Islet of Langerhans (tissue), 1 donor: ENCODE measurements around the gene AGRN.
"Not testable (repeated sequence)": the region's sequence is repeated elsewhere in the genome, so short reads cannot be mapped to it uniquely, and the experiment has no call there.

Source experiments
- FAIRE-seq: peaks from one replicate; lab custom pipeline; 2011; peaks lifted over from hg19 to GRCh38; lab: Jason Lieb, UNC

AGRN gene

DNA sequence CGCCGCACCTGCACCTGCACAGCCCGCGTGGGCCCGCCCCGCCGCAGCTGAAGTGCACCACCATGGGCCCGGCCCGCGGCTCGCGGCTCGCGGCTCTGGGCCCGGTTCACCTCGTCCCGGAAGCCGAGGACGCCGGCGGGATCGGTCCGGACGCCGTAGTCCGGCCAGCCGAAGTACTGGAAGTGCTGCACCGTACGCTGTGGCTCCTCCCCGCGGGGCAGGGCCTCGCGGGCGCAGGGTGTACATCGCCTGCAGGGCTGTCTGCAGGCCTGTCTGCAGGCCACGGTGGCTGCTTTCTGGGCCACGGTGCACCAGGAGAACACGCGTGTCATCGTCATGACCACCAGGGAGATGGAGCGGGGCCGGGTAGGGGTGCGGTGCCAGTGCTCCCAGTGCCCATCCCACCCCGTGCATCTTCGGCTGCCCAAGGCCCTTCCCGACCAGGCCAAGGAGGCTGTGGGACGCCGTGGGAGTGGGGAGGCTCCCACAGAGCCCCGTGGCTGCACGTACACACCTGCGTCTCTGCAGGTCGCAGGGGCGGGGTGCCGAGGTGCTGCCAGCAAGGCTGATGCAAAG is 47.5 kb downstream of the AGRN start:
- no peak for FAIRE-seq

DNA sequence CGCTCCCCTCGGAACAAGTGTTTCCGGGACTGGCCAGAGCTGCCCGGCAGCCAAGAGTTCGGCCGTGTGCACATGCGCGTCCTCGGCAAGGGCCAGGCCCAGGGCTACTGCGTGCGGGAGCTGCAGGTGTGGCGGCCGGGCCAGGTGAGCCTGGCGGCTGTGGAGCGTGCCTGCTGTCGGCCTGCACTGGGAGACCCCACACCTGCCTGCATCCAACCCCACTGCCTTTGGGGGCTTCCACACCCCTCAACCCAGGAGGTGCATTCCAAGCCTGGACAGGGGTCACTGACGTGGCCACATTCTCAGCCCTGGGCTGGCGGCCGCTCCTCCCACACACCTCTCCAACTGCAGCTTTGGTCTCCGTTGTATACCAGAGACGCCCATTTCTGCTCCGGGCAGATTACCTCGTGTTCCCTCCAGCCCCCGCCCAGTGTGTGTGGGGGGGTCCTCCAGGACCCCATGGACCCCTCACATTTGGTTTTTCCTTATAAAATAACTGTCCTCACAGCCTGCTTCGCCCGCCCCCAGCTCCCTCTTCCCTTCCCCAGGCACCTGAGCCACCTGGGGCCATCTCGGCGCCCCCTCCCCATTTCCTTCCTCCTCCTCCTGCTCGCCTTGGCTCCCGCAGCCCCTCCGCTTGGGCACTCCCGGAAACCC is 48.1 kb downstream of the AGRN start:
- FAIRE-seq: no peak

DNA sequence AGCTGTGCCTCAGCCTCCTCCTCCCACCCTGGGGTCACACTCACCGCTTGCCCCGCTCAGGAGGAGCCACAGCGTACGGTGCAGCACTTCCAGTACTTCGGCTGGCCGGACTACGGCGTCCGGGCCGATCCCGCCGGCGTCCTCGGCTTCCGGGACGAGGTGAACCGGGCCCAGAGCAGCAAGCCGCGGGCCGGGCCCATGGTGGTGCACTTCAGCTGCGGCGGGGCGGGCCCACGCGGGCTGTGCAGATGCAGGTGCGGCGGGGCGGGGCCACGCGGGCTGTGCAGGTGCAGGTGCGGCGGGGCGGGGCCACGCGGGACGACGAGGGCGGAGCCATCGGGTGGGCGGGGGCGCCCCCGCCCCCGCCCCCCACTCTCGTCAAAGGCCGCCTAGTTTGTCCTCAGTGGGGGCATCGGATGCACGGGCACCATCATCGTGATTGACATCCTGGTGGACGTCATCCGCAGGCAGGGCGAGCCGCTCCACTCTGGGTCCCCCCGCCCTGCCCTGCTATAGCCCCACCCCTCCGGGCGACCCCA is 48.7 kb downstream of the AGRN start:
- FAIRE-seq: no peak

DNA sequence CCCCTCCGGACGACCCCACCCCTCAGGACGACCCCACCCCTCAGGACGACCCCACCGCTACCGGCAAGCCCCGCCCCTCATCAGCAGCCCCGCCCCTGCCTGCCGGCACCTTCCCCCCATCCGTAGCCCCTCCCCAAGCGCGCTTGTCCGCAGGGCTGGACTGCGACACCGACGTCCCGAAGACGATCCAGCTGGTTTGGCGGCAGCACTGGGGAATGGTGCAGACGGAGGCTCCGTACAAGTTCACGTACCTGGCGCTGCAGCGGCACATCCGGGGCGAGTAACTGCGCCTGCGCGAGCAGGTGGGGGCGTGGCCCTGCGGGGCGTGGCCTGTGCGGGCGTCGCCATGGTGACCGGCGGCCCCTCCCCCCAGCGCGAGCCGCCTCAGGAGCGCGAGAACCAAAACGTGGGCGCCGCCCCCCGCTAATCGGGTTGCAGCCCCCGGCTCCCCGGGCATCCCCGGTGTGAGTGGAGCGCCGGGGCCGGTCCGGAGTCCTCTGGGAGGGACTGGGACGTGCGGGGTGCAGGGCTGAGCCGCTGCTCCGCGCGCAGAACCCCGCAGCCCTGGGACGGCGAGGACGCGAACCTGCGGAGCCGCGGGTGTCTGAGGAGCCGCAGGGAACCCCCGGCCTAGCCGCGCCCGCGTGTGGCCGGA is 49.3 kb downstream of the AGRN start:
- FAIRE-seq: no peak

DNA sequence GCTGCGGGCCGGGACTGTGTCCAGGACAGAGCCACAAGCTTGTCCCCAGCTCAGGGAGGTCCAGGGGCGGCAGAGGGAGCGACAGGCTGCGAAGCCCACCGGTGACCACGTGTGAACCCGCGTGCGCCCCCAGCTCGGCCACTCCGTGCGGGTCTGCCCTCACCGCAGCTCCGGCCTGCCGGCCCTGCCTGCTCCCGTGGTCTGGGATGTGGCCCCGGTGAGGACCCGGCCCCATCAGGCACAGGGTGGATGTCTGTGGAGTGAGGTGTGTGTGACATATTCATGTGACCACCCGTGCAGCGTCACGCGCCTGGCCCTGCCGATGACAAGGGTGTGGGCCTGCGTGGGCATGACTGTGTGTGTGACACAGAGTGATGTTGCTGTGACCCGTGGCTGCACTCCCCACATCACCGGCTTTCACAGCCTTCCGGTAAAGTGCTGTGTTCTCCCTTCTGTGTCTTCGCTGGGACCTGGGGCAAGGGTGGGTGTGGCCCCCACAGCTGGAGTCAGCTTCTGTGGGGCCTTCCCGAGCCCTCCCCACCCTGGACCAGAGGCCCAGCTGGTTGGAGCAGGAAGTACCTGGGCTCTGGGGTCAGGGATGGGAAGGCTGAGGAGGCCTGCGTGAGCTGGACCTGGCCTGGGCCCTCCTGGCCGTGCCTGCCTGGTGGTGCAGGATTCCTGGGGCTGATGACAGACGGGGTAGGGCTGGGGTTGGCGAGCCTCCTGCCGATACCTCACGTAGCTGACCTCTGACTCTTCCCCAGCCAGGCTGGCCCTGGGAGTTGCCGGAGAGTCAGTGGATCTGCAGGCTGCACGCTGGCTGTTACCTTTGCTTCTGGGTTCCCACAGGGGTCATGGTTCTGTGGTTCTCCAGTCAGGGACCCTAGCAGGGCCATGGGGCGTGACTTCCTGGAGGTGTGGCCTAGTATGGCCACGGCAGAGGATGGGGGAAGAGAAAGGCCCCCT is 50.1 kb downstream of the AGRN start:
- FAIRE-seq: no peak

DNA sequence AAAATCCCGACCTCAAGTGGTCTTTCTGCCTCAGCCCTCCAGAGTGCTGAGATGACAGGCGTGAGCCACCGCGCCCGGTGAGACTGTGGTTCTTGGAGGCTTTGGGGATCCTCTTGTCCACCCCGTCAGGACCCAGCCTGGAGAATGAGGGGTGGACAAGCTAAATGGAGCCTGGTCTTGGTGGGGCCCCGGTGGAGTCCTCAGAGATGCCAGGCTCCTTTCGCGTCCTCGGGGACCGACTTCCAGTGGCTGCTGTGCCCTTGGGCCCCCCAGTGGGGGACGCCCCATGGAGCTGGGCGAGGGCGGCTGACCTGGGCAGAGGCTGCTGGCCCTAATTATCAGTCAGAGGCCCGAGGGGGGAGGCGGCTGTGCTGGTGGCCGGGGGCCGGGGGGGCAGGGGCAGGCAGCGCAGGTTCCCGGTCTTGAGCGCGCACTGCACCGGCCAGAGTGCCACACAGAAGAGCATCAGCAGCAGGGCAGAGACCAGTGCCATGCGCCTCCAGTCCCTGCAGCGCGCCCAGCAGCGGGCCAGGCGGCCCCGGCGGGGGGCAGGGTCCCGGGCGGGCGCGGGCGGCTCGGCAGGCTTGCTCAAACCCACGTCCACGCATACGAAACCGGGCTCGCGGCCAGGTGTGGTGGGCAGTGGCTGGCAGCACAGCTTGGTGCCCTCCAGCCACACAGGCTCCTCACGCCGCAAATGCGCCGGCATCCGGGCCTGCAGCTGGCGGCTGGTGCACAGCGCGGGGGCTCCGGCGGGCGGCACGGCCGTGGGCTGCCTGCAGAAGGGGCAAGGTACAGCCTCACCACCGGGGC is 51.8 kb downstream of the AGRN start:
- no peak for FAIRE-seq

DNA sequence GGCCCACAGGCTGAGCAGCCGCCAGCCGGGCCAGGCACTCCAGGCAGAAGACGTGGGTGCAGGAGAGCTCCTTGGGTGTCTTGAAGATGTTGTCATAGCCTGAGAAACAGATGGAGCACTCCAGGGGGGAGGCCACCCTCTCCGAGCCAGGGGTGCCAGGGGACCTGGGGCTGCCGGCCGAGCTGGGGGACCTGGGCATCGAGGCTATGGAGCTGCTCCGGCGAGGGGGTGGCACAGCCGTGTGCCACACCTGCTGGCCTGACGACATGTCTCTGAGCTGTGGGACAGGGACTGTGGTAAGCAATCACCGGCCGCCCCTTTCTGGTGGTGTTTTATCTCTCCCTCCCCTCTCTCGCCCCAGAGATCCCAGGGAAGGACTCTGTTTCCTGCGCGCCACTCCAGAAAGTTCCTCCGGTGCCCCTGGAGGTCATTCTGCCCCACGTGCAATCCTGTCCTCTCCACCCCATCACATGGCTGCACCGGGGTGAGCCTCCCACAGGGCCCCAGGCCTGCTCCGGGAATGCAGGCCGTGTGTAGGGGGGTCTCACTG is 52.5 kb downstream of the AGRN start:
- FAIRE-seq: no peak

DNA sequence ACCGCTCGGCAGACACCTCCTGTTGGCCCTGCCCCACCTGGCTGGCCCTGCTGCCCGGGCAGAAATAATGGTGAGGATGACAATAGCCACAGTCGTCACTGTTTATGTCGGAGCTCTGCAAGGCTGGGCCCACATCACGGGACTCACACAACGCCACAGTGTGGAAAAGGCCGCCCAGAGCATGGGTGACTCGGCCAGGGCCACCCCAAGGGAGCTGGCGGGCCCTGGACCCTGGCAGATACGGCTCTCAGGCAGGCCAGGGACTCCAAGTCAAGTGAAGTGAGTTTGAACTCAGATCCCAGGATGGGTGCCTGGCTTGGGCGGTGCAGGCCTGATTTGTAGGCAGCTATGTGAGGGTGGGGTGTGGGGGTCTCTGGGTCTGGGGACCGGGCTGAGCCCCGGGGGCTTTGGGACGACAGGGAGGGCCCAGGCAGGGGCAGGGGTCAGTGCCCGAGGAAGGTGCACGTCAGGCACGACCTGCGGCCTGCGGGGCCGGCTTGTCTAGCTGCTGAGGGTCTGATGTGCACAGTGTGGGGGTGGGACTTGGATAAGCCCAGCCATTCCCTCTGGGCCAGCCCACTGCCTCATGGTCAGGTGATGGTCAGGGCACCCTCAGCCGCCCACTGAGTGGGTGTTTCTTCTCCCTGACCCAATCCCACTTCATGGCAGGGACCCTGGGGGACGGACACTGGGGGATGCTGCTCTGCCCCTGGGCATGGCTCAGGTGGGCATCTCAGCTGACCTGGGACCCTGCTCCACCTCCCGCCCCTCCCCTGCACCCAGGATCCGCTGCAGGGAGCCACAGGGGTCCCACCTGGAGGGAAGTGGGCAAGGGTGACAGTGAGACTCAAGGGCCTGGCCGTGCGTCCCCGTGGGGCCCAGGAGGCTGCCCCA is 53.2 kb downstream of the AGRN start:
- FAIRE-seq: no peak

DNA sequence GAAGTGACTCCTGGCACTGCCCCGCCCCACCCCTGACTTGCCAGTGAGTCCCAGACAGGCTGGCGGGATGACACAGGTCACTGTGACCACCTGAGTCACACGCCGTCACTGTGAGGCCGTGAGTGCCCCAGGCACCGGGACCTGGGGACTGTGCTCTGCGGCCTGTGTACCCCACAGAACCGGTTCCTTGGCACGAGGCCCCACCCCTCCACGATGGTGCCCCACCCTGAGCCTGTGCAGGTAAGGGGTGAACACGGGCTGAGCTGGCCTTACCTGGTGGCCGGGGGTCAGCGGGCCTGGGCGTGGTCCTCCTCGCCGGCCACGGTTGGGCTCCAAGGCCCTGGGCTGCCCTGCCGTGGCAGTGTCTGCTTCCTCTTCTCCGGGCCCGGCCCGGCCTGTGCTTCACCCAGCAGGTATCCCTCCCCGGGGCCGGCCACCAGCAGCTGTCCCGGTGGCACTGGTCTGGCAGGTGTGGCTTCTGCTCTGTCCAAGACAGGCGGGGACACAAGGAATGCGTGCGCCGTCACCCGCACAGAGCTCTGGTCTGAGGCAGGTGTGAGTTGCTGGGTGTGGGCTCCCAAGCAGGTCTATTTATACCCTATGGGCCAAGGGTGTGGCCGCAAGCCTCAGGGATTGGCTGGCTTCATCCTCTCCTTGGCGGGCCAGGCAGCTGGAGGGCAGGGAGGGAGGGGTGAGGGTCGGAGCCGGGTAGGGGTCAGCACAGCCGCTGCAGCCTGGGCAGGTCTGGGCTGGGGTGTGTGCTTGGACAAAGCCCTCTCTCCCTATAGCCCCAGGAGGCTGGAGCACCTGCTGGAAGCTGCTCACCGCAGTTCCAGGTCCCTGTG is 54.0 kb downstream of the AGRN start, which contains the start of gene RNF223:
TSS of gene RNF223 (minus strand) at position 564 of the 845 bp plus-strand sequence. CDS start 1,740 bp downstream, outside the sequence.
- FAIRE-seq: no peak

DNA sequence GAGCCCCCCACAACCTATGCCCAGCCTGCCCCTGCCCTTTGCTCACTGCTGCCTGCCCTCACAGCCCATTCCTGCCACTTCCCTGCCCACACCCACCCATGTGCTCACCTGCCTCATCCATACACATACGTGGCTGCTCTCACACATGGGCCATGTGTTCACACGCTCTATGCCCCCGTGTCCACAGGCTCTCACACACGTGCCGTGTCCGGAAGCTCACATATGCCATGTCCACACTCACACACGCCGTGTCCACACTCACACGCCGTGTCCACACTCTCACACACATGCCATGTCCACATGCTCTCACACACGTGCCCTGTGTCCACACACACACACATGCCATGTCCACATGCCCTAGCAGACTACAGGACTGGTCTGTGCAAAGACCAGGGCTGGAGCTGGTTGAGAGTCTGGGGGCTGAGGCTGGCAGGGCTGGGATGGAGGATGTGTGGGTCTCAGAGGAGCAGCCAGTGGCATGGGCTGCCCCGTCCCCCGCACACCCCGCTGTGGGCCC is 54.8 kb downstream of the AGRN start:
- no peak for FAIRE-seq

DNA sequence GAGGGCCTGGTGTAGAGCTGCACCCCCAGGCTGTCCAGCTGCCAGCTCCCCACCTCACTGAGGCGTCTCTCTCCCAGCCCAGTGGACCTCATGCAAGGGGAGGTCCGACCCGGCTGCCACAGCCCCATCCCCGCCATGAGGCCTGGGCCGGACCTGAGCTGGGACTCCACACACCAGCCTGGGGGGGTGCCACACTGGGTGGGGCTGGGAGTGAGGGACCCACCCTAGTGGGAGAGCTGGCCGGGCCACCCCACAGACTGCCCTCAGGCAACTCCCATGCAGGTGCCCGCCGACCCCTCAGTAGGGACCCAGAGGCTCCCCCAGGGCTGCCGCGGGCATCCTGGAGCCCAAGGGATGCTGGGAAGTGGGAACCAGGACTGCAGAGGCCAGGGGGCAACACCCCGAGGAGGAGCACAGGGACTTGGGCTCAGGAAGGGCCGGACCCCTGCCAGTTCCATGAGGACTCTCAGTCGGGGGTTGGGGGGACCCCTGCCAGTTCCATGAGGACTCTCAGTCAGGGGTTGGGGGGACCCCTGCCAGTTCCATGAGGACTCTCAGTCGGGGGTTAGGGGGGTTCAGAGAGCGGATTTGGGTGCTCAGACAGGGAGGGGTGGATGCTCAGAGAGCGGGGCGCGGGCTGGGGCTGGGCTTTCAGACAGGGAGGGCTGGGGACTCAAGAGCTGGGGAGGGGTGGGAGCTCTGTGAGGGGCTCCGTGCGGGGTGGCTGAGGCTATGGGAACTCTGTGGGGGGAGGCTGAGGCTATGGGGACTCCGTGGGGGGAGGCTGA is 55.4 kb downstream of the AGRN start:
- FAIRE-seq: no peak

DNA sequence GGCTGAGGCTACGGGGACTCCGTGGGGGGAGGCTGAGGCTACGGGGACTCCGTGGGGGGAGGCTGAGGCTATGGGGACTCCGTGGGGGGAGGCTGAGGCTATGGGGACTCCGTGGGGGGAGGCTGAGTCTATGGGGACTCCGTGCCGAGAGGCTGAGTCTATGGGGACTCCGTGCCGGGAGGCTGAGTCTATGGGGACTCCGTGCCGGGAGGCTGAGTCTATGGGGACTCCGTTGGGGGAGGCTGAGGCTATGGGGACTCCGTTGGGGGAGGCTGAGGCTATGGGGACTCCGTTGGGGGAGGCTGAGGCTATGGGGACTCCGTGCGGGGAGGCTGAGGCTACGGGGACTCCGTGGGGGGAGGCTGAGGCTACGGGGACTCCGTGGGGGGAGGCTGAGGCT is 57.5 kb downstream of the AGRN start:
- not testable (repeated sequence) for FAIRE-seq

DNA sequence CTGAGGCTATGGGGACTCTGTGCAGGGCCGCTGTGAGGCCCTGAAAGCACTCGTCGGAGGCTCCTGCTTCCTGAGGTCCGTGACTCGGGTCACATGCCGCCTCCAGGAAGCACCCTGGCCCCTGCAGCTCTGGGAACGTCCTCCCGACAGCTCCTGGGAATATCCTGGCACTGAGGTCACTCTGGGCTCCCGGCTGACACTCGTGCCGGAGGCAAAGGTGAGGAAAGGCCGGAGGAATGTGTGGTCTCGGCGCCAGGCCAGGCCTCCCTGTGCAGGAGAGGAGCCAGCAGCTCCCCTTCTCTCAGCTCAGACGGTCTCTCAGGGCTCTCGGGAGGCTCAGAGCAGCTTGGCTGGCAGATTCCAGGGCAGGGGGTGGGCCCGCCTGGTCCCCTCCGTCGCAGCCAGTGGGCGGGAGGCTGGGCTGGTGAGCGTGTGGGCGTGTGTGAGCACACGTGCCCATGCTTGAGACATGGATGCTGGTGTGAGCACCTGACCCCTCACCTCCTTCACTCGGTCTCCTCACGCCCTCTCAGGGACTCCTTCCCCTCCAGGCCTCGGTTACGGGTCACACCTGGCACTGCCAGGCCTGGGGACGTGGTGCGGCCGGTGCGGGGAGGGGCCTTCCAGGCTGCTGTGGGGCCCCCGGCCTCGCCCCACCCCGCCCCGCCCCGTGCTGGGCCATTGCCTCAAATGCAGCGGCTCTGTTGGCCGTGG is 59.6 kb downstream of the AGRN start:
- no peak for FAIRE-seq

DNA sequence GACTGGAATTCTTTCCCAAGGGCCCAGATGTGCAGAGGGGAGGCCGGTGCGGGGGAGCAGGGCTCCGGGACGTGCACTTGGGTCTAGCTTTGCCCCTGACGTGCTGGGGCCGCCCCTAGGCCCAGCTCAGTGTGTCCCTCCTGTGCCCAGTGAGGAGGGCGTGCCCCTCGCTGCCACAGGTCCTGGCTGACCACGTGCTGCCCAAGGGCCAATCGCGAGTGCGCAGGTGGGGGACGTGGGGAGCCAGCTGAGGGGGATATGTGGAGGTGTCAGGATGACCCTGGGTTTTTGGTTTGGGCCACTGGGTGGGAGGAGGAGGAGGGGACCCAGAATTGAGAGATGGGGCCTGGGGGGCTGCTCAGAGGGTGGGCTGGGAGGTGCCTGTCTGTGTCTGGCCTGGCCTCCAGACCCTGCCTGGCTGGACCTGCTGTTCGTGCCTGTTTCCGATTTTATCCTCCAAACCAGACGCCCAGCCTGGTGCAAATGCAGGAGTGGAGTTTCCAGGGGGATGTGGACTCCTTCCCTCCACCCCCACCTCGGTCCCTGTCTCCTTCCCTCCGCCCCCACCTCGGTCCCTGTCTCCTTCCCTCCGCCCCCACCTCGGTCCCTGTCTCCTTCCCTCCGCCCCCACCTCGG is 60.3 kb downstream of the AGRN start:
- FAIRE-seq: no peak

DNA sequence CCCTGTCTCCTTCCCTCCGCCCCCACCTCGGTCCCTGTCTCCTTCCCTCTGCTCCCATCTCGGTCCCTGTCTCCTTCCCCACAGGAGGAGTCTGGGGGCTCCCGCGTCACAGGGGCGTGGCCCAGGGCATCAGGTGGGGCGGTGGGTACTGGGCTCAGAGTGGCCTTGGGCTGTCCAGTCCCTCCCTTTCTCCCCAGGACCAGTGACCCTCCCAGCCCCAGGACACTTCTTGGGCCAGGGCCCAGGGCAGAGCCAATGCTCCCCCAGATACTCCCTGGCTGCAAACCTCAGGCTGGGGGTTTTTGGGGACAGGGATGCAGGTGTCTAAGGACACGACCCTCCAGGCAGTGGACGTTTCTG is 61.0 kb downstream of the AGRN start:
- FAIRE-seq: no peak

DNA sequence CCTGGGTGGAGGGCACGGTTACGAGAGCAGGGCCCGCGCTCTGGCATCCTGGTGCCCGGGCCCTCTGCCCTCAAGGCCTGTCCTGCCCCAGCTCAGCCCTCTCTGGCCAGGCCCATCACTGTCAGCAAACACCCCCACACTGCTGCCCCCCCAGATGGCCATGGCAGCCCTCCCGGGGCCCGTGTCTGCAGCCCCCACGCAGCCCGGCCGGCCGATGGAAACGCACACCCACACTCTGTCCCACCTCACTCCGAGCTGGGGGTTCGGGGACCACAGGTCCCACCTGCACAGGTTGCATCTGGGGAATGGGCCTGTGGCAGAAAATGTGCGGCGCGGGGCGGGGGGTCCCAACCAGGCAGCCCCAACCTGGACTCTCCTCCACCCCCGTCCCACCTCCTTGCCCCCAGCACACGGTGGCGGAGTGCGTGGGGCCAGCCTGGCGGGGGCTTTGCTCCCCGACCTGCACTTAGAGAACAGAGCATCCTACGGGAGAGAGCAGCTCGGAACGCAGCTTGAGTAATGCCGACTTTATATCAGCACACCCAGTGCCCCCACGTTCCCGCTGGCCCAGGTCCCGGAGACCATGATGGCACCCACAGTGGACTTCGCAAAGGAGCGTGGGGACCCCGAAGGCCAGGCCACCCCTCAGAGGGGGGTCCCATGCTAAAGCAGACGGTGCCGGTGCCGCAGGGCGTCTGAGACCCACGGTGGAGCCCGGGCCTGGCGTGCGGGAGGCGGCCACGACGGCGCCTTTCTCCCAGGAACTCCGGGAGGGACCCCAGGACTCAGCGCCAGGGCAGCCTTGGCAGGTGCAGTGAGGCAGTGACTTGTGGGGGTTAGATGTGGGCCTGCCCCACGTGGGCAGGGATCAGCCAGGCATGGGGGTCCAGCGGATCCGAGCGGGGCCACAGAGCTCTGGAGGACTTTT is 61.7 kb downstream of the AGRN start:
- no peak for FAIRE-seq
